ENCODE data around the gene YJU2.

YJU2 gene

DNA sequence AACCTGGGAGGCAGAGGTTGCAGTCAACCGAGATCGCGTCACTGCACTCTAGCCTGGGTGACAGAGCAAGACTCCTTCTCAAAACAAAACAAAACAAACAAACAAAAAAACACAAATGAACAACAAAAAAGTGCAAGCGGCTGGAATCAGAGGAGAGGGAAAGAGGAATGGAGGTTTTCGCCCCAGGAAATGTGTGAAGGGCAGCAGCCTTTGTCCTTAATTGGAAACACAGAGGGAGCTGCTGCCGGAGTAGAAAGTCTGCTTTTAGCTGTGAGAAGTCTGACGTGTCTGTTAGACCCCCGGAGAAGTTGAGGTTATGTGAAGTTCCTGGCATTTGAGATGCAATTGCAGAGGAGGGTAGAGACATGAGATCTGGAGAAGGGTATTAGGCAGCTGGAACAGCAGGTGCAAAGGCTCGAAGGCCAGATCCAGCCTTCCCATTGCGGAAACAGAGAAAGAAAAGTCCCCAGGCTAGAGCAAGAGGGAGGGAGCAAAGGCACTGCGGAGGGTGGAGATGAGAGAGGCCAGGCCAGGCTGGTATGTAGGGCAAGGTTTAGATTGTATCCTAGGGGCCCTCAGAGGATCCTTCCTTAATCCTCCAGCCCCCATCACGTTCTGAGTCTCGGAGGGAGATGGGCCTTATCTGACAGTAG is 54.8 kb downstream of the YJU2 start:
- FAIRE-seq: no peak

DNA sequence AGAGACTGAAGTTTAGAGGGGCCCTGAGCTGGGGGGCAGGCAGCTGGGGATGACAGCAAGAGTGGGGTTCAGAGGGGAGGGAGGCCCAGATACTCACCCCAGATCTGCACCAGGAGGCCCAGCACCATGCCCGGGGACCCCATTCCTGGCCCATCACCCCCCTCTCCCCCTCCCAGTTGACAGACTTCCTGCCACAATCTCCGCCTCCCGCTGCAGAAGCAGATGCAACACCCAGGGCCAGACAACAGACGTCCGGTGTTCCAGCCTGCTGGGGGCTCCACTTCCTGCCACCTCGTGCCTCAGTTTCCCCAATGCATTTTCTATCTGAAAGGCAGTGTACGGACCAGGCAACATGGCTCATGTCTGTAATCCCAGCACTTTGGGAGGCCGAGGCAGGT is 55.4 kb downstream of the YJU2 start, which contains the start of gene TMIGD2:
Gene TMIGD2 (minus strand): TSS at position 147 of the 398 bp plus-strand sequence. CDS start 4 bp downstream, at position 143.
- FAIRE-seq: no peak

DNA sequence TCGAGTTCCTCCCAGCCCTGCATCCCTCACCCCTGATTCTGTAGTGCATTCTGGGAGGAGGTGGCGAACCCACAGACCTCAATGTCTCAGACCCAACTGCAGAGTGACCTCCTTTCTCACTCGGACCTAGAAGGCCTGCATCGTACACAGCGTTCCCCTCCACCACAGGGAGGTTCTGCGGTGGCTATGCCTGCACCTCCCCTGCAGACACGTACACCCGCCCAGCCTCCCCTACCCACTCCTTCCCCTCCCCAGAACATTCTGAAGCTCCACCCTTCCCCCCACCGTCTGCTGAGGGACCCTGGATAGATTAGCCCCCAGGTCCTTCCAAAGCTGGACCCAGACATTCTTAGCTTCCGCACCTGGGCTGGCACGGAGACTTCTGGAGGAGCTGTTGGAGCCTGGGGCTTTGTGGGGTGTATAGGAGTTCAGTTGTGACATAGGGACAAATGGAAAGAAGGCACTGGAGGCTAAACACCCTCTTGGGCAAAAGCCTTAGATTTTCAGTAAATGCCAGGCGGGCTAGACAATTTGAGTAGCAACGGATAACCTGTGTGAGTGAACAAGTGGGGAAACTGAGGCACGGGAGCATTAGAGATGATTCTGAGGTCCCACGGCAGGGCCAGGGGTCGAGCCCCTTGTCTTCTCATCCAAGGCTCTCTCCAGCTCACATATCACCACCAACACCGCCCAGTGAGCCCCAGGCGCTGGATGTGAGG is 57.1 kb downstream of the YJU2 start:
- no peak for FAIRE-seq

DNA sequence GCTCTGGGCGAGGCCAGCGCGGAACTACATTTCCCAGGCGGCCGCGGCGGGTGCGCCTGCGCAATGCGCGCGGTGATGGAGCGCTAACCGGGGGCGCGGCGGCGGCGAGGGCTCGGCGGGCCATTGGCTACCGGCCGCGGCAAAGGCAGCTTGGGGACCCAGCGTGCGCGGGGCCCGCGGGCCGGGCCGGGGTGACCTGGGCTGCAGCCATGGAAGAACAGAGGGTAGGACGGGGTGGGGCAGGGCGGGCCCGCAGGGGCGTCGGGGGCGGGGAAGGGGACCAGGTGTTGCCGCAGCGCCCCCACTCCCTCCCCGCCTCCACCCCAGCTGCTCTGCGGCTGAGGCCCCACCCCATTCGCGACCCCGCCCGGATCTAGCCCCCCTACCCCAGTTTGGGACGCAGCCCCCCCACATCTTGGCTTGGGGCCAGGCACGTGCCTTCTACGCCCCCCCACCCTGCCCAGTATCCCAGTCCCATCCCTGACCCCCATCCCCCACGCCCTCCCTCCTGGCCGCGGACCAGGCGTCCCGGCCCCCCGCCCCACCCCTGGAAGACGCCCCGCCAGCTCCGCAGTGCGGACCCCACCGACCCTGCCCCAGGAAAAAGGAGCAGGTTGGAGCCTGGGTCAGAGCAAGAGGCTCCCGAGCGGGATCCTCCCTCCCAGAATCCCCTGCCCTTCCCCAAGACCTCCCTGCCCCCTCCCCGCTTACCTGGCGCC is 57.8 kb downstream of the YJU2 start, which contains the start of gene FSD1:
Gene FSD1 (plus strand): TSS at position 61 of the 719 bp plus-strand sequence. CDS start 149 bp downstream, at position 210.
- no peak for FAIRE-seq

DNA sequence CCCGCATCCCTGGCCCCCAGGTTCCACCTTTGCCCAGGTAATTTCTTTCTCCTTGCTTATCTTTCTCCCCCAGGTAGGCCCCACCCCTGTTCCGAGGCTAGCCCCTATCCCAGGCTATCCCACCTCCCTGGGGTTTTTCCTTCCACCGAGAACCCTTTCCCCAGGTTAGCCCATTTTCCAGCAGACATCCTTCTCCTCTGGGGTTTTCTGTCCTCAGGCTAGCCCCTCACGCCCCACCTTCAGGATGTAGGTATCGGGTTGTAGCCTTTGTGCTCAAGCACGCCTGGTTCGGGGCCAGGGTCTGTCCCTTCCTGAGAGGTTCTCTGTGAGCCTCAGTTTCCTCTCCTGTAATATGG is 58.4 kb downstream of the YJU2 start:
- FAIRE-seq: no peak

DNA sequence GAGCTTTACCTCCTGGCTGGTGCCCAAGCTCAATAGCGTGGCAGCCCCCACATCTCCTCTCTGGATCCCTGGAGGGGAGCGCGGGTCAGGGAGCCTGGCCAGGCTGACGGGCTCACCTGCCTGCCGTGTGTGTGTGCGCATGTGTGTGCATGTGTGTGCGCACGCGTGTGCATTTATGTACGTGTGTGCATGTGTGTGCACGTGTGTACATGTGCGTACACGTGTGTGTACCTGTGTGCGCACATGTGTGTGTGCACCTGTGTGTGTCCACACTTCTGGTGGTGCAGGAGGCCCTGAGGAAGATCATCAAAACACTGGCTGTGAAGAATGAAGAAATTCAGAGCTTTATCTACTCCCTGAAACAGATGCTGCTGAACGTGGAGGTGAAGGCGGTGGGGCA is 58.8 kb downstream of the YJU2 start:
- no peak for FAIRE-seq

DNA sequence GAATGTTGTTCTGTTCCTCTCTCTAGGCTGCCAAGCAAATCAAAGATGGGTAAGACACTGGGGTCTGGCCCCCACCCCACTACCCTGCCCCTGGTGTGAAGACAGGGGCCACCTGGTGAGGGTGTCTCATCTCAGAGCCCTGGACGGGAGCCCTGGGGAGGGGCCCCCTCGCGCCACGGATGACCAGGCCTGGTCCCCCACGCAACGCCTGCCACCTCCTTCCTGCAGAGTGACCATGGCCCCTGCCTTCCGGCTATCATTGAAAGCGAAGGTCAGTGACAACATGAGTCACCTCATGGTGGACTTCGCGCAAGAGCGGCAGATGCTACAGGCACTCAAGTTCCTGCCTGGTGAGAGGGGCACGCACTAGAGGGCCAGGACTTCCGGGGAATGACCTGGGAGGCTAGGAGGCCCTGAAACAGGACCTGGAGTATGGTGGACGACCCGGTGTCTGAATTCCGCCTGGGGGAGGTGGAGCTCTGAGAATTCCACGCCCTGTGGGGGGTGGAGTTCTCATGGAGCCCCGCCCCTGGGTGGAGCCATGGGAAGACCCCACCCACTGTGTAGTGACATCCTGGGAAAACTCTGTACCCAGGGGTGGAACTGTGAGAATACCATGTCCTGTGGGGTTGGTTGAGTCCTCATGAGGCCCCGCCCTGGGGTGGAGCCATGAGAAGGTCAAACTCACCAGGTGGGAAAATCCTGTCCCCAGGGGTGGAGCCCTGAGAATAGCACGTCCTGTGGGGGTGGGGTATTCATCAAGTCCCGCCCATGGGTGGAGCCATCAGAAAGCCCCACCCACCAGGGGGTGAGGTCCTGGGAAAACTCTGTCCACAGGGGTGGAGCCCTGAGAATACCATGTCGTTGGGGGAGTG is 63.6 kb downstream of the YJU2 start:
- no peak for FAIRE-seq

DNA sequence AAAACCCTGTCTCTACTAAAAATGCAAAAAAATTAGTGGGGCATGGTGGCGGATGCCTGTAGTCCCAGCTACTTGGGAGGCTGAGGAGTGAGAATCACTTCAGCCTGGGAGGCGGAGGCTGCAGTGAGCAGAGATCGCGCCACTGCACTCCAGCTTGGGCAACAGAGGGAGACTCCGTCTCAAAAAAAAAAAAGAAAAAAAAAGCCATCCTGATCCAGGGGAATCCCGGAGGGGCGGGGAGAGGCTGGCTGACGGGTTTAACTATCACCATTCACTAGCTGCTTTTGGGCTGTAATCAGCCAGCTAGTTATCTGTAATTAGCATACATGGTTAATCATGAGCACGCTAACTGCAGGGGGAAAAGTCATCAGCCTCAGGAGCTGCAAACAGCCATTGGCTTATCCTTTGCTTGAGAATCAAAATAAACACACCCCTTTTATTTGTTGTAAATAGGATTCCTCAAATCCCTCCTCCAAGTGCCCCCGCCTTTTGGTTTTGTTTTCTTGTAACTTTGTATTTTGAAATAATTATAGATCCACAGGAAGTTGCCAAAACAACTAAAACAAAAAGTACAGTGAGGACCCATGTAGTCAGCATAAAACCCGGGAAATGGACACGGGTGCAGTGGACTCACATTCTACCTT is 67.1 kb downstream of the YJU2 start:
- no peak for FAIRE-seq

DNA sequence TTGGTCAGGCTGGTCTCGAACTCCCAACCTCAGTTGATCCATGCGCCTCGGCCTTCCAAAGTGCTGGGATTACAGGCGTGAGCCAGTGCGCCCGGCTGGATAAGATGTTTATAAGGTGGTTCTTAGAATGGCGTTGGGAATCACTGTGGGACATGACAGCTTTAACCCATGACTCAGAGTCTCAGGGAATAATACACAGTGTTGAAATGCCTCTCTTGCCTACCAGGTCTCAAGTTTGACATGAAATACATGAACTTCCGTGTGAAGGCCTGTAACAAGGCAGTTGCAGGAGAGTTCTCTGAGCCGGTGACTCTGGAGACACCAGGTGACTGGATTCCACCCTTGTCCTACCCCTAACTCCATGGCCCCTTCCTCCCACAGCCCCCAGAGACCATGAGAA is 70.1 kb downstream of the YJU2 start:
- no peak for FAIRE-seq

DNA sequence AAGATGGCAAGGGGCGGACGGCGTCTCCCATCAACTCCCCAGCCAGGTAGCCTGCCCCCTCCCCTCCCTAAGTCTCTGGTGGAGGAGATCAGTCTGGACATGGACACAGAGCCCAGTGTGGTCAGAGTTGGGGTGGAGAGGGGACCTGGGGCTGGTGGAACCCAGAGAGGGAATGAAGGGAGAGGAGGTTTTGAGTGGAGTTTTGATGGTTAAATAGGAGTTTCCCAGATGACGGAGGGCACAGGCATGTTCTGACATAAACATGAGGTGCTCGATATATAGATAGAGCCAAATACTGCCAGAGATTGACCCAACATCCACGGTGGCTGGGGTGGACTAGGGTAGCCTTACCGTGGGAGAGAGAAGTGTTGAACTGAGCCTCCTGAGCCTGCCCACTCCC is 71.6 kb downstream of the YJU2 start:
- no peak for FAIRE-seq

Measured in A204.1 (cell line).